Measurements from ENCODE around the gene SPTLC3. TPM values are rescaled to one million over a fixed set of nuclear protein-coding genes. Genes with fewer than 3 reads are reported as not detected.

The SPTLC3 gene
- total RNA-seq, 1 donor from 2014 or later = 26.4 TPM

DNA sequence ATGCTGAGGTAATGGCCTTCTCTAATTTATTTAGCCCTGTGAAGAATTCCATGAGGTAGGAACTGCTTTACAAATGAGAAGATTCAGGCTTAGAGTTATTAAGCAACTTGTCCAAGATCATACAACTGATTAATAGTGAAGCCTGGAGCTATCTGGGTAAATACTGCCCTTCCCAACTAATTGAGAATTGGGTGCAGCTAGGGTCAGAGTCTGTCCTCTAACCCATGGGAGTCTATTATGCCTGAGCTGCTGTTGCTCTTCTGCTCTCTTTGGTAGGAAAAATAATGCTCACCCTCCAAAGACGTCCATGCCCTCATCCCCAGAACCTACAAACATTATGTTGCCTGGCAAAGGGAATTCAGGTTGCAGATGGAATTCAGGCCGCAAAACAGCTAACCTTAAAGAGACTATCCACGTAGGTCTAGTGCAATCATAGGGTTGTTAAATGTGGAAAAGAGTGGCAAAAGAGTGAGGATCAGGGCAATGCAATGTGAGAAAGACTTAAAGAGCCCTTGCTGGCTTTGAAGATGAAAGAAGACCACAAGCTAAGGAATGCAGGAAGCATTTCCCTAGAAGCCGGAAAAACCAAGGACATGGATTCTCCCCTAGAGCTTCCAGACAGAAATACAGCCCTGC is 90.1 kb downstream of the SPTLC3 start:
- DNase-seq (ENCODE audit: low spot score) = no peak

DNA sequence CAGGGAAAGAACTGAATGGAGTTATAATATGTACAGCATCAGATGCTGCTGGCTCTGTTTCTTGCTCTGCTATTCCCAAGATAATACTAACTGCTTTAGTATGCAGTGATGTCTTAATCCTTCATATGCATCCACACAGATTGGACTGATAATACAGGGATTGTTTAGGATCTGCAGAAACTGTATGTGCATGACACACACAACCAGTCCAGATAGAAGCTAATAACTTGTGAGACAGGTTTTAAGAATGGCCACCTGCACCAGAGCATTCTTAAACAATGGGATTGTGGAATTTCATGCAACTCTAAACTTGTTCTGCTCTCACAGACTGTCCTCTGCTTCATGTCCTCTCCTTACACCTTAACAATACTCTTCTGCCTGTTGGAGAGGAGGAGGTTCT is 90.9 kb downstream of the SPTLC3 start:
- DNase-seq (ENCODE audit: low spot score) = no peak

DNA sequence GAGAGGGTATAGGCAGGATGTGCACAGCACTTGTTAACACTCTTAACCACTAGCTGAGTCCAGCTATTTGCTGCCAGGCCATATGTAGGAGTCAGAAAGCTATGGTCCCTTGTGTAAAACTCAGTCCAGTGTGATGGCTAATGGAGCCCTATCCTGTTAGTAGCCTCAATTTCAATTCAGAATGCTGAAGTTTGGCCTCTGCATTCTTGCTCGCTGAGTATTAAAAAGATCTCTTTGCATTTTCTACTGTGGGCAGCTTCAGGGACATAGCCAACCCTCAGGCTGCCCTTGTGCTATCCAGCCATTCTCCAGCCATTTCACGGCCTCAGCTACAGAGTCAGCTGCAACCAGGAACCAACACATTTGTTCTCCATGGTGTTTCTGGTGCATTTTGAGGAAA is 92.5 kb downstream of the SPTLC3 start:
- no peak for DNase-seq (ENCODE audit: low spot score)

- no peak for DNase-seq (ENCODE audit: low spot score)
Observed at GRCh38 chr20:13101706-13102105, 92.9 kb downstream of the SPTLC3 start.

DNA sequence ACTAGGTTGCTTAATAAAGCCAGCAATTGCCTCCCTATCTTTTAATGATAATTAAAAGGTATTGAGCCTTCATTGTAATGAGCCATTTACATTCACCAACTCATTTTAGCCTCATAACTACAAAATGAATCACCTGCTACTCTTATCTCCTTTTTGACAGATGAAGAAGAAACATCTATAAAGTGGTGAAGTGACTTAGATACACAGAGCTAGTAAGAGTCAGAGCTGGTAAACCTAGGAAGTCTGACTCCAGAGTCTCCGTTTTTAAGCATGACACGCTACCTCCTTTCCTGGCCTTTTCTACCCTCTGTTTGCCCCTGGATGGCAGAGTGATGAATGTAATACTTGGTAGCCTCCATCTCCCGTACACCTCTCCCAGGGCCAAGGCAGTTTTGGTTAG is 93.5 kb downstream of the SPTLC3 start:
- DNase-seq (ENCODE audit: low spot score) = no peak

GRCh38 chr20:13102694-13103093 is 93.9 kb downstream of the SPTLC3 start:
- DNase-seq (ENCODE audit: low spot score) = no peak

- DNase-seq (ENCODE audit: low spot score) = no peak
Observed at GRCh38 chr20:13105039-13105438, 96.3 kb downstream of the SPTLC3 start.

DNA sequence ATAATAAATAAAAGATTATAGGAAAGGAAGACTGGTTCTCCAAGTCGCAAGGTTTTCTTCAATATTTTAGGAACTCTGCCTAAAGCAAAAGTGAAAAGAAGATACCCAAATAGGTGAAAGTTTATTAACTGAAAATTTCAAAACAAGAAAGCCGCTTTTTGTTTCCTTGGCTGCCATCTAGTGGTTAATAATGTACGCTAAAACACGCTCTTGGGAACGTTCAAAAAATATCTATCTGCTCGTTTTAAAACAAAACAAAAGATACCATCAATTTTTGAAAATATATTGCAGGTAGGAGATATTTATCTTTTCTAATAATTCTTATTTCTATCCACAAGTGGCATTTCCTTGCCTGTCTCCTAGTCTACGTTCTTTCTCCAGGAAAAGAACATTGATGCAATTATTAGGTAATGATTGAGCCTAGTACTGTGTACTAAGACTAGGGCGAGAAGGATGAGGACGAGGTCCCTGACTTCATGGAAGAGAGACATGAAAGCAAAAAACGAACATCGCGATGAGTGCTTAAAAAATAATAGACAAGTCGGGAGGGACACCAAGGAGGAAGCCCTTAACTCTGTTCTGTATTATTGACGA is 97.2 kb downstream of the SPTLC3 start:
- no peak for DNase-seq (ENCODE audit: low spot score)

GRCh38 chr20:13109658-13110057 is 100.9 kb downstream of the SPTLC3 start:
- no peak for DNase-seq (ENCODE audit: low spot score)

DNA sequence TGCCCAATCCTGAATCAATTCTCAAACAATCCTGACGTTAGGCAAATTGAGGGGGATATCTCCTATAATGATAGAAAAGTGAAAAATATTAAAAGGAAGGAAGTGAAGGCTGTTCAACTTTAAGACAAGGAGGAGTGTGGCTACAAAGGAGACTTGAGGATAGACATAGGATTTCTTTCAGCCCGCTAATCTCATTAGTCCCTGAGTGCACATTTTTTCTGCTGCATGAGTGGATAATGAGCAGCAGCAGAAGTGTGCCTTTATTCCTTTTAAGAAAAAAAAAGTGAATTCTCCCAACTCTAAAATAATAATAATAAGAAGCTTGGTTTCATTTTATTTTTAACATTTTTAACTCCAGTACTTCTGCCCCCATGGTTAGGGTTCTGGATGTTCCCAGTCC is 102.0 kb downstream of the SPTLC3 start:
- no peak for DNase-seq (ENCODE audit: low spot score)

DNA sequence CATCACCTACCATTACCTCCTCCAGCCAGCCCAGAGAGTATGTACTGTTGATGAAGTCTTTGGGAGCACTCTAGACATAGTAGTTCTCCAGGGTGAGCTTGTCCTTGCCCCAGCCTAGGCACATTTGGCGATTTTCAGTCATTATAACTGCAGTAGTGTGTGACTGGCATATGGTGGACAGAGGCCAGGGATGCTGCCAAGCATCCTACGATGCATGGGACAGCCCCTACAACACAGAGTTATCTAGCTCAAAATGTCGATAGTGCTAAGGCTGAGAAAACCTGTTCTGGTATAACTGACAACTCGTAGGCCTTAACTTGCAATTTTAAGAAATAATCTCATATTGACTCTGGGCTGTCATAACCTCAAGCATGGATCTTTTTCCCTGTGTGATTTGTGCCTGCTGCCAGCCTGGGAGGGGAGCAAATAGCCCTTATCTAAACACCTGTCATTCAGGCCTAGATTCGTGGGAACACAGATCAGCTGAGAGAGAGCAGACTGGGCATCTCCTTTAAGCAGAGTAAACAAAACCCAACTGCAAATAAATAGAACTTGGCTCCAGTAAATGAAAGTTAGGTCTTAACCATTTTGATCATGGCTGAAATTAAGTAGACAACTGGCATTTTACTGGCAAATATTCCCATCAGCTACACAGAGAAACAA is 102.6 kb downstream of the SPTLC3 start:
- DNase-seq (ENCODE audit: low spot score) = no peak

DNA sequence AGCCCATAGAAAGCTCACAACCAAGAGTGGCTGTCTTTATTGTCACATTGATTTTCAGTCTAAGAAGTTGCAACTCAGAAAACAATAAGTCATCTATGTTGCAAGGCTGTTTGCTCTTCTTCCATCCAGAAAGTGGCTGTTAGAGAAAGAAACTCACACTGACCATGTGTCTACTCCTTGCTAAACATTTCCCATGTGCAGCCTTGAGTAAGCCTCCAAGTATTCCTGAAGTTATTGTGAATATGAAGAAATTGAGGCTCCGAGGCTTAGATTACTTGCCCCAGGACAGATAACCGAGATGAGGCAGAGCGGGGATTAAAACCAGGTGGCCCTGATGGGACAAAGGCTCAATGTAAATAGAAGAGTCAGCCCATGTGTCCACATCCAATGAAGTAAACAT is 105.0 kb downstream of the SPTLC3 start:
- DNase-seq (ENCODE audit: low spot score) = no peak

GRCh38 chr20:13117200-13117599 is 108.4 kb downstream of the SPTLC3 start:
- no peak for DNase-seq (ENCODE audit: low spot score)

DNA sequence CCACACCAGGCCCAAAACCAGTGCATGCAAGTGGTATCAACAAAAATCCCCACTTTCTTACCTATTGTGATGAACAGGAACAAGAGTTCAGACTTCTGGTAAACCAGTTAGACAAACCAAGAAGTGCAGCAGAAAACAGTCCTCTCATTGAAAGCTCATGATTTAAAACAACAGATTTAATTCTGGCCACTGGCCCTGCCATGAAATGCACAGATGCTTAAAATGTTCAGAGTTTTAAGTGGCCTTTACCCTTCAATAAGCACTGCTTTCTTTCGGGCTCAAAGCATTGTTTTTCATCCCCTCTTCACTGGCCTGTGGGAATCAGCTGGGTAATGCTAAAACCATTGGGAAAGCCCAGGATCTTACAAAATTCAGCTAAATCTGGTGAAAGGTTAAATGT is 109.9 kb downstream of the SPTLC3 start:
- no peak for DNase-seq (ENCODE audit: low spot score)

DNA sequence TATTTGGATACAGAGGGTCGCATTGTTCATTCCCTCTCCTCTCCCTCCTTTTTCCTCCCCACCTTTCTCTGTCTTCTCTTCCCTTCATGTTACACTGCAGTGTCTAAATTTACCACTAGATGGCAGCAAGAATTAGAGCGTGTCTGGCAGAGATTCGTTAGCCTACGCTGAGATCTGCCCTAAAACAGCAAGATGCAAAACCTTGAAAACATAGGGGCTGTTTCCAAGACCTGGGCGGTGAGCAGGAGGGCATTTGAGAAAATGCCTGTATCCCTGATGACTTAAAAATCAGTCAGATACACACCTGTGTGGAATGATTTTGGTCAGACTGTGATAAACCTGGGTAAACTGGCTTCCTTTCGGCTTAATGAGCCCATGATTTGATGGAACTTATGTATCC is 110.8 kb downstream of the SPTLC3 start:
- peak; percentile 58 for DNase-seq (ENCODE audit: low spot score)

- DNase-seq (ENCODE audit: low spot score) = no peak
Observed at GRCh38 chr20:13120471-13120870, 111.7 kb downstream of the SPTLC3 start.

DNA sequence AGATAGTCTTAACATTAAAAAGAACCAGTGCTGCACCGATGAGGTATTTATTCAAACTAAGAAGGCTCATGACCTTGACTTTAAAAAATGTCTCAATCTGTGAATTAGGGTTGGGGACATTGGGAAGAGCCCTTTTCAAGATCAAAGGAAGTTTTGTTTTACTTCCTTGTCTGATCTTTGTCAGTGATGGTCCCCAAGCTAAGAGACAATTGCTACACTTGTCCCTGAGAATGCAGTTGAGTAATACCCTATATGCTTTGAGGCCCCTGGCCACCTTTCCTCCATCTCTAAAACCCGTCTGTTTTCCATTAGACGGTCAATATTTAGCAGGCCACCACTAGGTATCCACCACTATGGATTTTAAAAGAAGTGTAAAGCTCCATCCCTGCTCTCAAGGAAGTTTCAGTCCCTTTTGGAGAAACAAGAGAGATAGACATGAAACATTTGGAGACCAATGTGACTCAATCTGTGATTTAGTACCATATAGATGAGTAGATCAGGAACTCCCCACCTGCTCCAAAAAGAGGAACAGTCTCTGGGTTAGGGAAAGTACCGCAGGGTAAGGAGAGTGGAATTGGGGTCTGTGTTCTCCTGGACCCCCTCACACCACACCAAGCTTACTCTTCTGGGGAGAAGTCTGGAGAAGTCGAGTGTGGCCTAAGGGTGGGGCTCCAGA is 113.2 kb downstream of the SPTLC3 start:
- no peak for DNase-seq (ENCODE audit: low spot score)

DNA sequence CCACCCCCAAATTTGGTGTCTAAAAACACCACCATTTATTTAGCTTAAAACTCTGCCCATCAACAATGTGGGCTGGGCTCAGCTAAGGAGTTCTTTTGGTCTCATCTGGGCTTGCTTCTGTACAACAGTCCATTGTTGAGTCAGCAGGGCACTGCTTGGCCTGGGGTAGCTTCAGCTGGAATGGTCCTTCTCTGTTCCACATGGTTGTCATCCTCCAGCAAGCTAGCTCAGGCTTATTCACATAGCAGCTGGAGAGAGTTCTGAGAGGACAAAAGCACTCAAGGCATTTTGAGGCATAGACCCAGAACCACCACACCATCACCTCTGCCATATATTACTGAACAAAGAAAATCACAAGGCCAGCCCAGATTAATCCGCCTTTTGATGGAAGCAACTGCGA is 116.7 kb downstream of the SPTLC3 start:
- DNase-seq (ENCODE audit: low spot score) = no peak

DNA sequence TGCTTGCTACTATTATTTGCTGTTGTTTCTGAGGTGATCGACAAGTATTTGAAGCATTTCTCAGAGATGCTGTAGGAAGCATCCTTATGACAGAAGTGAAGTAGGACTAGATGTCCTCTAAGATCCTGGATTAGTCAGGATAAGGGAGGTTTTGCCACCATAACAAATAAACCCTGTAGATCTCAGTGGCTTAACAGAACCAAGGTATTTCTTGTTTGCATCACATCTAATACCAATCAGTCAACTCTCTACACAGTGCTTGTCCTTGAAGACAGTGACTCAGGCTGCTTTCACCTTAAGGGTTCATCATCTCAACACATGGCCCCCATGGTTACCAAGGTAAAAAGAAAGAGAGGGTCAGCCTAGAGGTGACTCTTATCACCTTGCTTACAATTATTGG is 119.4 kb downstream of the SPTLC3 start:
- no peak for DNase-seq (ENCODE audit: low spot score)

DNA sequence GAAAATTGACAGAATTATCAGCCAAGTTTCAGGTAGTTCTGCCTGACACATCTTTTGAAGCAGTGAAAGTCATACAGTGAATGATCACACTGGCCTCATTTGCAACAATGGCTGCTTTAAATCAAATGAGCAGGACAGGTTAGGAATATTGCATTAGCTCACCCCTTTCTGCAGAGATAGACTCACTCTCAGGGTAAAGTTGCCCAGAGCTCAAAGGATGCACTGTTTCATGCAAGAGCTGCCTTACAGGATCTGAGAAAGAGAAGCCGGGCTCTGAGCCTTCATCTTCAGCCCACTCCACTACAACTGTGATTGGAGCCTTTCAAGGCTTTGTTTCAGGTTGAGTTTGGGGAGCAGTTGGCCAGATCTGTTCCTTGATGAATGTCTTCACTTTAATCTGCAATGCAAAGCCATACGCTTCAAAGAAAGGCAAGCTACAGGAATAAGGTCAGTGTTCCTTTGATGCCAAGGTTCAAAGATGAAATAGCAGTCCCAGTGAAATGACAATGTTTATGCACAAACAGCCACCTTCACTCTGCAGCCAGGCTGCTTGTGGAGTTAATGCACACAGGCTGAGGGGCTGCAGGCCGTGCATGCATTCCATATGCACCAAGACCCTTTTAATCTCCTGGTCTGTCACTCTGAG is 121.4 kb downstream of the SPTLC3 start:
- DNase-seq (ENCODE audit: low spot score) = no peak

GRCh38 chr20:13130707-13131103 is 121.9 kb downstream of the SPTLC3 start:
- no peak for DNase-seq (ENCODE audit: low spot score)

- no peak for DNase-seq (ENCODE audit: low spot score)
Observed at GRCh38 chr20:13131688-13132087, 122.9 kb downstream of the SPTLC3 start.
